ENCODE data around the gene SVEP1. TPM values are rescaled to one million over a fixed set of nuclear protein-coding genes. Genes with fewer than 3 reads are reported as not detected.

Gene SVEP1
- total RNA-seq, 6 experiments from 2014 or later = 4.0 to 6.8 (median 5.8) TPM

DNA sequence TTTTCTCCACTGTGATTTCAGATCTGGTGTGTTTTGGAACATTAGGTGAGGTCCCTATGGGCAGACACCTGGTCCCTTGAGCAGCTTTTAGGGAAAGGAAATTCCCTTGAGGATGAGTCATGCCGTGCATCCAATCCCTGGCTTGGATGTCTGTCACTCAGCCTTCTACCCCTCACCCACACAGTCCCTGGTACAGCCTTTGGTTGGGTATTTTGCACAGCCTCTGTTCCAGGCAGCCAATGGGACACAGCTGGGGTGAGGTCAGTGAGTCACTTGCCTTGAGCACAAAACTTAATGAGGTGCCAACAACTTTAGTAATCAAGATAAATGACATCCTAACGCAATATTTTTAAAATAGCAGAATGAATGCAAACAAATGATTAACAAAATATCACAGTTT lies 22.7 kb upstream of the SVEP1 start:
- peaks cover 11% of the 10 kb centered on the region; the same call in 1 of the 2 replicates for H3K36me3 Mint-ChIP-seq (ENCODE audit: low read depth)
- peaks cover 34% of the 10 kb centered on the region for H3K4me1 Mint-ChIP-seq (ENCODE audit: low read depth)
- H3K9me3 Mint-ChIP-seq = no peaks in the 10 kb centered on the region
- no peak overlapping the region for H3K4me3 Mint-ChIP-seq
- no peaks in the 10 kb centered on the region; the same call in 1 of the 2 replicates for H3K27me3 Mint-ChIP-seq (ENCODE audit: insufficient read depth)
- H3K27ac Mint-ChIP-seq = no peak overlapping the region
- no peak for DNase-seq
- TF ChIP-seq, protein P1, sequence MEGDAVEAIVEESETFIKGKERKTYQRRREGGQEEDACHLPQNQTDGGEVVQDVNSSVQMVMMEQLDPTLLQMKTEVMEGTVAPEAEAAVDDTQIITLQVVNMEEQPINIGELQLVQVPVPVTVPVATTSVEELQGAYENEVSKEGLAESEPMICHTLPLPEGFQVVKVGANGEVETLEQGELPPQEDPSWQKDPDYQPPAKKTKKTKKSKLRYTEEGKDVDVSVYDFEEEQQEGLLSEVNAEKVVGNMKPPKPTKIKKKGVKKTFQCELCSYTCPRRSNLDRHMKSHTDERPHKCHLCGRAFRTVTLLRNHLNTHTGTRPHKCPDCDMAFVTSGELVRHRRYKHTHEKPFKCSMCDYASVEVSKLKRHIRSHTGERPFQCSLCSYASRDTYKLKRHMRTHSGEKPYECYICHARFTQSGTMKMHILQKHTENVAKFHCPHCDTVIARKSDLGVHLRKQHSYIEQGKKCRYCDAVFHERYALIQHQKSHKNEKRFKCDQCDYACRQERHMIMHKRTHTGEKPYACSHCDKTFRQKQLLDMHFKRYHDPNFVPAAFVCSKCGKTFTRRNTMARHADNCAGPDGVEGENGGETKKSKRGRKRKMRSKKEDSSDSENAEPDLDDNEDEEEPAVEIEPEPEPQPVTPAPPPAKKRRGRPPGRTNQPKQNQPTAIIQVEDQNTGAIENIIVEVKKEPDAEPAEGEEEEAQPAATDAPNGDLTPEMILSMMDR (IDR thresholded peaks at IDR 0.05) = no peak

DNA sequence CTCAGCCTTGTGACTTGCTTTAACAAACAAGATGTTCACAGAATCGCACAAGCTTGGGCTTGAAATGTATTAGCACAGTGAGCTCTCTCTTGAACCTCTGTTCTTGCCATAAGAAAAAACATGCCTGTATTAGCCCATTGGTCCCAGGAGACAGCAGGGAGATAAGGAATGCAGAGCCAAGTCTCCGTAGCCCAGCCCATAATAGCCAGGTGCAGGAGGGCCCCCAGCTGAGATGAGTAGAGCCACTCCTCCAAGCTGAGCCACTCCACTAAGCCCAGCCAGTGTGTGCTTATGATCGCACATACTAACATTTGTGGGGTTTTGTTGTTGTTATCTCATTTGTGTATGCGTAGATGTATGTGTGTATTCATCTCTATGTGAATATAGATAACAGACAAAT lies 21.6 kb upstream of the SVEP1 start:
- H3K9me3 Mint-ChIP-seq = no peaks in the 10 kb centered on the region
- peaks cover 29% of the 10 kb centered on the region for H3K4me1 Mint-ChIP-seq (ENCODE audit: low read depth)
- no peaks in the 10 kb centered on the region; the same call in 1 of the 2 replicates for H3K27me3 Mint-ChIP-seq (ENCODE audit: insufficient read depth)
- no peak overlapping the region for H3K27ac Mint-ChIP-seq
- H3K36me3 Mint-ChIP-seq (ENCODE audit: low read depth) = peaks cover 11% of the 10 kb centered on the region; the same call in 1 of the 2 replicates
- TF ChIP-seq, protein P1 (IDR thresholded peaks at IDR 0.05) = no peak
- H3K4me3 Mint-ChIP-seq = no peak overlapping the region
- DNase-seq = no peak

DNA sequence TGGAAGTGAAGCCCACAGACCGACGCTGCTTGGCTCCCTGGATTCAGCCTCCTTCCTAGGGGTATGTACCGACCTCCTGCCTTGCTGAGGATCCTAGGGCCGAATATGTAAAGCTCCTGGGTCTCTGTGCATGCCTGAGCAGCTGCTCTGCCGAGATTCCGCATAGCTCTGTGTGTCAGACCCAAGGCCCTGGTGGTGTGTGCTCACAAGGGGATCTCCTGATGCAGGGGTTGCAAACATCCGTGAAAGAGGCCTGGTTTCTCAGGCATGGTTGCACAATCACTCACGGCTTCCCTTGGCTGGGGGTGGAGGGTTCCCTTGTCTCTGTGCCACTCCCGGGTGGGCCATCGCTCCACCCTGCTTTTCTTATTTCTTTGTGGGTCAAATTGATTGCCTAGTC lies 19.9 kb upstream of the SVEP1 start:
- no peak for DNase-seq

DNA sequence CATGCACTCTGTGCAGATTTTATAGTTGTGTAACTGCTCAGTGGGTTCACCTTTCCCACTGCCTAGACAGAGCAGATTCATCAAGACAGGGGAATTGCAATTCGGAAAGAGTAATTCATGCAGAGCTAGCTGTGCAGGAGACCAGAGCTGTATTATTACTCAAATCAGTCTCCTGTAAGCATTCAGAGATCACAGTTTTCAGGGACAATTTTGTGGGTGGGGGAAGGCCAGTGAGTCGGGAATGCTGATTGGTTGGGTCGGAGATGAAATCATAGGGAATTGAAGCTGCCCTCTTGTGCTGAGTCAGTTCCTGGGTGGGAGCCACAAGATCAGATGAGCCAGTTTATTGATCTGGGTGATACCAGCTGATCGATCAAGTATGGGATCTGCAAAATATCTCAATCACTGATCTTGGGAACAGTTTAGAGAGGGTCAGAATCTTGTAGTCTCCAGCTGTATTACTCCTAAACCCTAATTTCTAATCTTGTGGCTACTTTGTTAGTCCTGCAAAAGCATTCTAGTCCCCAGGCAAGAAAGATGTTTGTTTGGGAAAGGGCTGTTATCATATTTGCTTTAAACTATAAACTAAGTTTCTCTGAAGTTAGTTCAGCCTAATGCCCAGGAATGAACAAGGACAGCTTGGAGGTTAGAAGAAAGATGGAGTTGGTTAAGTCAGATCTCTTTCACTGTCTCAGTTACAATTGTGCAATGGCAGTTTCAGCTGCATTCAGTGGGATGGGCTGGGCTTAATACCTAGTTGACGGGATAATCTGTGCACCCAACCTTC lies 12.7 kb upstream of the SVEP1 start:
- Mint-ChIP-seq H3K27ac (no peak overlapping the region), H3K36me3 (ENCODE audit: low read depth) (no peaks in the 10 kb centered on the region), H3K4me1 (ENCODE audit: low read depth) (peaks cover 27% of the 10 kb centered on the region), H3K4me3 (no peak overlapping the region), H3K9me3 (no peaks in the 10 kb centered on the region), H3K27me3 (ENCODE audit: insufficient read depth) (no peaks in the 10 kb centered on the region; the same call in 1 of the 2 replicates)
- TF ChIP-seq, protein P1 (IDR thresholded peaks at IDR 0.05) = no peak
- DNase-seq = no peak

More for the DNA sequence above, 19.9 kb upstream of the SVEP1 start:
- peaks cover 9% of the 10 kb centered on the region; the same call in 1 of the 2 replicates for H3K36me3 Mint-ChIP-seq (ENCODE audit: low read depth)
- TF ChIP-seq, protein P1 (IDR thresholded peaks at IDR 0.05) = no peak
- peaks cover 21% of the 10 kb centered on the region for H3K4me1 Mint-ChIP-seq (ENCODE audit: low read depth)
- no peaks in the 10 kb centered on the region for H3K9me3 Mint-ChIP-seq
- no peaks in the 10 kb centered on the region; the same call in 1 of the 2 replicates for H3K27me3 Mint-ChIP-seq (ENCODE audit: insufficient read depth)
- no peak overlapping the region for H3K4me3 Mint-ChIP-seq
- H3K27ac Mint-ChIP-seq = no peak overlapping the region

DNA sequence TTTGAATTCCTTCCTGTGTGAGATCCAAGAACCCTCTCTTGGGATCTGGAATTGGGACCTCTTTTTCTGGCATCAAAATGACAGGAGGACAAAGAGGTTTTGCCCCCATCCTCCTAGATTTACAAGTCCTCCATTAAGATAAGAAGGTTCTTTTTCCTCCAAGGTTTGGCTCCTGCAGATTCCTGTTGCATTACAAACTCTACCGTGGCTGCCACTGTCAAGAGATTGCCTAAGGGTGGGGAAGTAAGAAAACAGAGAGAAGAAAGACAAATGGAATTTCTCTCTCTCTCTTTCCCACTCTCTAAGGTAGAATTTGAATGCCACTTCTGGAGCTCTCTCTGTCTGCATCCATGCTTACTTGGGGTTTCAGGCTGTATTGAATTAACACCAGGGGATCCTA lies 12.0 kb upstream of the SVEP1 start:
- H3K9me3 Mint-ChIP-seq = no peaks in the 10 kb centered on the region
- TF ChIP-seq, protein P1 (IDR thresholded peaks at IDR 0.05) = no peak
- H3K27ac Mint-ChIP-seq = peak overlapping the region; percentile 43; the same call in 1 of the 2 replicates
- DNase-seq = peak; percentile 27
- H3K4me1 Mint-ChIP-seq (ENCODE audit: low read depth) = peaks cover 27% of the 10 kb centered on the region
- H3K4me3 Mint-ChIP-seq = 0 out of 2 replicates have a peak overlapping the region, but pooled peaks have one; percentile 38
- H3K27me3 Mint-ChIP-seq (ENCODE audit: insufficient read depth) = no peaks in the 10 kb centered on the region; the same call in 1 of the 2 replicates
- no peaks in the 10 kb centered on the region for H3K36me3 Mint-ChIP-seq (ENCODE audit: low read depth)

Data from HFFc6 (cell line).